ENCODE data around the gene ERN1. TPM values are rescaled to one million over a fixed set of nuclear protein-coding genes. Genes with fewer than 3 reads are reported as not detected.

ERN1 gene
- total and polyA plus RNA-seq, 2 of the 13 experiments (the other 11 are each of a cell fraction or from before 2014, with no cell fraction given), result 6.0 to 12.7 TPM

DNA sequence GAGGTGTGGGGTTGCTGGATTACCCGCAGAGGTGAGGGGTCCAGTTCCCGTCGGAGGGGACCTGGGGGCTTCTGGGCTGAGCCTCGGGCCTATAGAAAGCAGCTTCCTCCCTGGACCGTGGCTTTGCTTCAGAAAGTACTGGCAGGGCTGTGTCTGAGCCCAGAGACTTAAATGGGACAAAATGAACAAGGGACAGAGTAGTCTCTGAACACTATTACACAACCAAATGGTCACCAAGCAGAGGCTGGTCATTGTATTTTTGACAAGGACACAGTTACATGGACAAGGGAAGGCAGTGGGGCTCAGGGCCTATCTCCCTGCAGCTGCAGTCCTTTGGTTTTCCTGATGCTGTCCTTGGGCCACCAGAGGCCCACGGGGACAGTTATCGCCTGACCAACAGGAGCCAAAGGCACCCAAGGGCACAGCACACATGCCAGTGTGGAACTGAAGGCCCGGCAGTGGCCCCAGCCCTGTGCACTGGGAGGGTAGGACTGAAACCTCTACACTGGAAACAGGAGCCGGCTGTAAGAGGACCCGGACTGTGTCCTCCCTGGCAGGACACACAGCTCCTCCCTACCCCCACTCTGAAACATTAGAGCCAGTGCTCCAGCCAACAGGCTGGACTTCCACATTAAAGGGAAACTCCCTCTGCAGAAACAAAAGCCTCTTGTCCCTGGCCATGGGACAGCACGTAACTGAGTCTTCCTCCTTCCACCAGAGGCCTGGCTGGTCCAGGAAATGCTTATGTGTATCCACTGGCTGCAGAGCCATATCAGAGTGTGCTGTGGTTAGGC, 26.0 kb upstream of the ERN1 start (continued):
- TF ChIP-seq ZNF207 (IDR thresholded peaks at IDR 0.05; ENCODE audit: borderline replicate concordance), result no peak
- TF ChIP-seq RBM22 (optimal IDR thresholded peaks at IDR 0.05; ENCODE audit: low read length), result no peak
- no peak for TF ChIP-seq KAT7 (CRISPR knock-in tag; IDR thresholded peaks at IDR 0.05; ENCODE audit: borderline replicate concordance)
- no peak for TF ChIP-seq JUN (CRISPR knock-in tag; IDR thresholded peaks at IDR 0.05)
- TF ChIP-seq, protein P1, sequence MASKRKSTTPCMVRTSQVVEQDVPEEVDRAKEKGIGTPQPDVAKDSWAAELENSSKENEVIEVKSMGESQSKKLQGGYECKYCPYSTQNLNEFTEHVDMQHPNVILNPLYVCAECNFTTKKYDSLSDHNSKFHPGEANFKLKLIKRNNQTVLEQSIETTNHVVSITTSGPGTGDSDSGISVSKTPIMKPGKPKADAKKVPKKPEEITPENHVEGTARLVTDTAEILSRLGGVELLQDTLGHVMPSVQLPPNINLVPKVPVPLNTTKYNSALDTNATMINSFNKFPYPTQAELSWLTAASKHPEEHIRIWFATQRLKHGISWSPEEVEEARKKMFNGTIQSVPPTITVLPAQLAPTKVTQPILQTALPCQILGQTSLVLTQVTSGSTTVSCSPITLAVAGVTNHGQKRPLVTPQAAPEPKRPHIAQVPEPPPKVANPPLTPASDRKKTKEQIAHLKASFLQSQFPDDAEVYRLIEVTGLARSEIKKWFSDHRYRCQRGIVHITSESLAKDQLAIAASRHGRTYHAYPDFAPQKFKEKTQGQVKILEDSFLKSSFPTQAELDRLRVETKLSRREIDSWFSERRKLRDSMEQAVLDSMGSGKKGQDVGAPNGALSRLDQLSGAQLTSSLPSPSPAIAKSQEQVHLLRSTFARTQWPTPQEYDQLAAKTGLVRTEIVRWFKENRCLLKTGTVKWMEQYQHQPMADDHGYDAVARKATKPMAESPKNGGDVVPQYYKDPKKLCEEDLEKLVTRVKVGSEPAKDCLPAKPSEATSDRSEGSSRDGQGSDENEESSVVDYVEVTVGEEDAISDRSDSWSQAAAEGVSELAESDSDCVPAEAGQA (IDR thresholded peaks at IDR 0.05; ENCODE audit: low read depth), result no peak
- TF ChIP-seq, protein P1 (CRISPR knock-in tag; IDR thresholded peaks at IDR 0.05; ENCODE audit: borderline replicate concordance), result no peak
- peak; percentile 54; the same call in 1 of the 2 replicates for TF ChIP-seq NCOR1 (IDR thresholded peaks at IDR 0.05; ENCODE audit: borderline replicate concordance, low read length)
- TF ChIP-seq ASH2L (IDR thresholded peaks at IDR 0.05; ENCODE audit: insufficient read length, low read depth, low read length), result peak; percentile 72
- TF ChIP-seq, protein P2, sequence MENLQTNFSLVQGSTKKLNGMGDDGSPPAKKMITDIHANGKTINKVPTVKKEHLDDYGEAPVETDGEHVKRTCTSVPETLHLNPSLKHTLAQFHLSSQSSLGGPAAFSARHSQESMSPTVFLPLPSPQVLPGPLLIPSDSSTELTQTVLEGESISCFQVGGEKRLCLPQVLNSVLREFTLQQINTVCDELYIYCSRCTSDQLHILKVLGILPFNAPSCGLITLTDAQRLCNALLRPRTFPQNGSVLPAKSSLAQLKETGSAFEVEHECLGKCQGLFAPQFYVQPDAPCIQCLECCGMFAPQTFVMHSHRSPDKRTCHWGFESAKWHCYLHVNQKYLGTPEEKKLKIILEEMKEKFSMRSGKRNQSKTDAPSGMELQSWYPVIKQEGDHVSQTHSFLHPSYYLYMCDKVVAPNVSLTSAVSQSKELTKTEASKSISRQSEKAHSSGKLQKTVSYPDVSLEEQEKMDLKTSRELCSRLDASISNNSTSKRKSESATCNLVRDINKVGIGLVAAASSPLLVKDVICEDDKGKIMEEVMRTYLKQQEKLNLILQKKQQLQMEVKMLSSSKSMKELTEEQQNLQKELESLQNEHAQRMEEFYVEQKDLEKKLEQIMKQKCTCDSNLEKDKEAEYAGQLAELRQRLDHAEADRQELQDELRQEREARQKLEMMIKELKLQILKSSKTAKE (CRISPR knock-in tag; IDR thresholded peaks at IDR 0.05; ENCODE audit: borderline replicate concordance), result no peak
- peak; percentile 11; the same call in 1 of the 2 replicates for TF ChIP-seq GABPB1 (CRISPR knock-in tag; IDR thresholded peaks at IDR 0.05)
- no peak for TF ChIP-seq ZNF773 (CRISPR knock-in tag; IDR thresholded peaks at IDR 0.05; ENCODE audit: borderline replicate concordance)
- peak; percentile 70 for TF ChIP-seq PHF8 (CRISPR knock-in tag; IDR thresholded peaks at IDR 0.05)
- no peak for TF ChIP-seq ZNF776 (CRISPR knock-in tag; IDR thresholded peaks at IDR 0.05)
- TF ChIP-seq ARHGAP35 (CRISPR knock-in tag; IDR thresholded peaks at IDR 0.05; ENCODE audit: borderline replicate concordance), result no peak
- no peak for TF ChIP-seq ZBTB14 (CRISPR knock-in tag; IDR thresholded peaks at IDR 0.05)

Data from HepG2 (cell line).